ENCODE results near the gene ASF1B.

The ASF1B gene

GRCh38 chr19:14107581-14108461, 28.6 kb downstream of the ASF1B start:
- intact Hi-C loops (cut with DNase I; ENCODE audit: low total_unique reads), result no loop called here
- Histone ChIP-seq H3K4me3 (peak overlapping the region in 1 of 2 donors; percentile 18), H3K36me3 (peaks cover 20 to 48% (median 36%) of the 10 kb centered on the region in 3 donors), H3K27me3 (no peaks in the 10 kb centered on the region), H3K4me1 (peaks cover 5 to 68% (median 38%) of the 10 kb centered on the region in 4 donors), H3K27ac (peak overlapping the region; percentile 83 to 88), H3K9me3 (no peaks in the 10 kb centered on the region)
- peak in 1 of 2 donors; percentile 83 for DNase-seq
- TF ChIP-seq, protein P1, sequence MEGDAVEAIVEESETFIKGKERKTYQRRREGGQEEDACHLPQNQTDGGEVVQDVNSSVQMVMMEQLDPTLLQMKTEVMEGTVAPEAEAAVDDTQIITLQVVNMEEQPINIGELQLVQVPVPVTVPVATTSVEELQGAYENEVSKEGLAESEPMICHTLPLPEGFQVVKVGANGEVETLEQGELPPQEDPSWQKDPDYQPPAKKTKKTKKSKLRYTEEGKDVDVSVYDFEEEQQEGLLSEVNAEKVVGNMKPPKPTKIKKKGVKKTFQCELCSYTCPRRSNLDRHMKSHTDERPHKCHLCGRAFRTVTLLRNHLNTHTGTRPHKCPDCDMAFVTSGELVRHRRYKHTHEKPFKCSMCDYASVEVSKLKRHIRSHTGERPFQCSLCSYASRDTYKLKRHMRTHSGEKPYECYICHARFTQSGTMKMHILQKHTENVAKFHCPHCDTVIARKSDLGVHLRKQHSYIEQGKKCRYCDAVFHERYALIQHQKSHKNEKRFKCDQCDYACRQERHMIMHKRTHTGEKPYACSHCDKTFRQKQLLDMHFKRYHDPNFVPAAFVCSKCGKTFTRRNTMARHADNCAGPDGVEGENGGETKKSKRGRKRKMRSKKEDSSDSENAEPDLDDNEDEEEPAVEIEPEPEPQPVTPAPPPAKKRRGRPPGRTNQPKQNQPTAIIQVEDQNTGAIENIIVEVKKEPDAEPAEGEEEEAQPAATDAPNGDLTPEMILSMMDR (IDR thresholded peaks at IDR 0.05), result no peak

- Histone ChIP-seq H3K9me3 (no peaks in the 10 kb centered on the region), H3K36me3 (peaks cover 28 to 58% (median 45%) of the 10 kb centered on the region in 3 donors), H3K4me3 (no peak overlapping the region), H3K27me3 (no peaks in the 10 kb centered on the region), H3K27ac (peak overlapping the region; percentile 83 to 88), H3K4me1 (peaks cover 0 to 59% (median 28%) of the 10 kb centered on the region in 4 donors)
- intact Hi-C loops (cut with DNase I; ENCODE audit: low total_unique reads), result no loop called here
- no peak for DNase-seq
- TF ChIP-seq, protein P1 (IDR thresholded peaks at IDR 0.05), result no peak
Measured at GRCh38 chr19:14106840-14107239, 29.5 kb downstream of the ASF1B start.

DNA sequence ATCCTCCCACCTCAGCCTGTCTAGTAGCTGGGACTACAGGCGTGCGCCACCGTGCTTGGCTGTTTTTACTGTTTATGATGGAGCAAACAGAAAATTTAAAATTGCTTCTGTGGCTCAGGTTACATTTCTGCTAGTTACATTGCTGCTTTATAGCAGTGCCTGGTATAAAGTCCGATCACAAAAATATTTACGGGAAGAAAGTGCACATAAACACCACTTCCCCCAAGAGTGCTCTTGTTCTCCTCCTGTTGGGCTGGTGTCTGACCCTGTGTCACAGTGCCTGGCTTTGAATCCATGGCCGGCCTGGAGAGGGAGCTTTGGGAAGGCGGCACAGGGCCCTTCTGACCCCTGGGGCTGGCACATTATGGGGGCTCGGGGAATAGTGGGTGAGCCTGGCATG, 30.7 kb downstream of the ASF1B start:
- Histone ChIP-seq H3K27ac (peak overlapping the region in 1 of 2 donors; percentile 83), H3K27me3 (no peaks in the 10 kb centered on the region), H3K4me1 (peaks cover 0 to 48% (median 21%) of the 10 kb centered on the region in 4 donors), H3K4me3 (no peak overlapping the region), H3K9me3 (no peaks in the 10 kb centered on the region), H3K36me3 (peaks cover 39 to 69% (median 57%) of the 10 kb centered on the region in 3 donors)
- DNase-seq, result no peak
- intact Hi-C loops (cut with DNase I; ENCODE audit: low total_unique reads), result no loop called here
- TF ChIP-seq, protein P1 (IDR thresholded peaks at IDR 0.05), result no peak

DNA sequence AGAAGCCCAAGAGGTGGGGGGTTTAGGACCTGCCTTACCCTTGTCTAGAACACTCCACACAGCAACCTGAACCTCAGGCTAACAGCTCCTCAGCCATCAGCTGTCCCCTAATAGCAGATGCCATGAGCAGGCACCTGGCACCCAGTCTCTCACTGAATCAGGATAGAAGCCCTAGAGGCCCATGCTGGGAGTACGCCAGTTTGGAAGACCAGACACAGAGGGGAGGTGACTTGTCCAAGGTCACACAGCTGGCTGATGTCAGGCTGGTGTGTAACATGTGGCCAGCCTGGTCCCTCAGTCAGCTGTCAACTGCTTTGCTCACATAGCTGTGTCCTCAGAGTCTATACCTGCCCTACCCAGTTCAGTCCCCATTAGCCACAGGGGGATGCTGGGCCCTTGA, 33.1 kb downstream of the ASF1B start:
- H3K27me3 ChIP-seq, result no peaks in the 10 kb centered on the region
- no peak overlapping the region for H3K4me3 ChIP-seq
- intact Hi-C loops (cut with DNase I; ENCODE audit: low total_unique reads), result no loop called here
- peak overlapping the region in 1 of 2 donors; percentile 32 for H3K27ac ChIP-seq
- TF ChIP-seq, protein P1 (IDR thresholded peaks at IDR 0.05), result no peak
- H3K4me1 ChIP-seq, result peaks cover 0 to 27% (median 16%) of the 10 kb centered on the region in 4 donors
- DNase-seq, result no peak
- H3K9me3 ChIP-seq, result no peaks in the 10 kb centered on the region
- H3K36me3 ChIP-seq, result peaks cover 54 to 91% (median 67%) of the 10 kb centered on the region in 3 donors

DNA sequence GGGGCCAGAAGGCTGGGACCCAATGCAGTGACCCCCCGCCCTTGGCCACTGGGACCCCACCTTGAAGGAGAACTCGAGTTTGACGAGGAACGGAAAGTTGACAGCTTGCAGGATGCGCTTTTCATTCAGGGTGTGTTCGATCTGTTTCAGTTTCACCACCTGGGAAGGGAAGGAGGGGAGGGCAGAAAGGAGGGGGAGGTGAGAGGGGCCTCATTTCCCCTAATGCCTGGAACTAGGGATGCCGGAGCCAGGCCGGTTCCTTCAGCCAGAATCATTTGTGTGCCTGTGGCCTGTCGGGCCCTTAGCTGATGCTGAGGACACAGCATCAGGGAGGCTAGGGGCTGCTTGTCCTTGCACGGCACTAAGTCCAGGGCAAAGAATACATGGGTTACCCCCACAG, 33.6 kb downstream of the ASF1B start:
- Histone ChIP-seq H3K27ac (peak overlapping the region; percentile 24 to 32), H3K27me3 (no peaks in the 10 kb centered on the region), H3K4me3 (no peak overlapping the region), H3K4me1 (peaks cover 0 to 21% (median 11%) of the 10 kb centered on the region in 4 donors), H3K9me3 (no peaks in the 10 kb centered on the region), H3K36me3 (peaks cover 56 to 97% (median 71%) of the 10 kb centered on the region in 3 donors)
- DNase-seq, result no peak
- TF ChIP-seq, protein P1 (IDR thresholded peaks at IDR 0.05), result no peak
- intact Hi-C loops (cut with DNase I; ENCODE audit: low total_unique reads), result no loop called here

Measured in tibial artery (tissue), 4 donors.